ENCODE results near the gene MEF2C.

Gene MEF2C

DNA sequence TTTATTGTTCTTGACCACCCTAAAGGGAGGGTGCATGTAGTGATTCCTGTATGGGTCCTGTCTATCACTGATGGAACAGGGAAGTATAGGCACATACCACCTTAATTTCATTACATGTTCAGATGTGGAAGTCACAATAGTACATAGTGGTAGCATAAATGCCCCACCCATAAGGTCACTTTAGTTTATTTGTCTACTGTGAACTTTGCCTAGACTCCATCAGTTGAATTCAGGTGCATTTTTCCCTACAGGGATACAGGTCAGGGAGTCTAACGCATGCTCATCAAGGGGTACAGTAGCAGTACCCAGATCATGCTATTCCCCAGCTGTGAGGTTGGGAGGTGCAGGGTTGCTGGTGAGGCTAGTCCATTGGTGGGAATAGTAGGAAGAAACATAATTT is 175.0 kb downstream of the MEF2C start:
- no peak for DNase-seq

DNA sequence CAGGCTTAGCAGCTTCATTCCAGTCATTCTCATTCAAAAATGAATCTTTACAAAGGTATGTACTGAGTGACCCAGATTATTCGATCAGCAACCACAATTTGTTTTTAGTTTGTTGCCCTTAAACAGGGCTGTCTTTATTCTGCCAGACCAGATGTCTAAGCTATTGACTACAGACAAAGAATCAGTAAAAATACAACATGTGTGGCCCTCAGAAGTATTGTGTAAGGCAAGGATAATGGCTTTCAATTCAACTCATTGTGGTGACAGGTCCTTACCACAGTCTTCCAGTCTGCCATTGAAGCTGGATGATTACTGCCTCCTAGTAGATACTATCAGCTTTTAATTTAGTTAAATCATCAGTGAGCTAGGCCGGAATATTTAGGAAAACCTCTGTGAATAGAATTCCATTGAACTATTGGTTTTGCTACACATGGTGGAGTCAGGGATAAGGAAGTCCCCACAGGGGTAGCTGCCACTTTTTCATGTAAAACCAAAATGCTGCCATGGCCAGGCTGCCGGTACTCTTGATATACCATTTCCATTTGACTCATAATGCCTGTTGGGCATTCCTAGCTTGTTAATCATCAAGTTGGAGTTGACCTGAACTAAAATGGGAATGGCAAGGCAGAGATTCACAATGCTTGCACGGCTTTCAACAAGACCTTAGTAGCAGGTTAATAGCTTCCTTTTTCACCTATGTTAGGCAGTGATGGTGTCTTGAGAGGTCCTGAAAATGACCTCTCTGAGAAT is 175.6 kb downstream of the MEF2C start:
- DNase-seq, result no peak

GRCh38 chr5:88702332-88702731 is 180.7 kb downstream of the MEF2C start:
- DNase-seq, result no peak

DNA sequence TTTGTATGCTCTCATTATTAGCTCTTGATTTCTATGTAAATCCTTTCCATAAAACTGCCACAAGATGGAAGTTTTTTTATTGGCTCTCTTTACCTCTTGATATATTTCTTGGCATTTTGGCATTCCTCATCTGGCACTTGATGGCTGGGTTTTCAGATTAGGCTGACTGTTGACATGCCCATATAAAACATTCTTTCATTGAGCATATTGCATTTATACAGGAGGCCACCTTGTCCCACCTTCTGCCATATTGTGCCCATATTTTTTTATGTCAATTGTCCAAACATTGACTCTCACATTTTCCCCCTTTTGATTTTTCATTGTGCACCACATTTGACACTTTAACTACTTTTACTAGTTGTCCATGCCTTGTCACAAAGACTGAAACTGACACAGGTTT is 182.9 kb downstream of the MEF2C start:
- no peak for DNase-seq

- no peak for DNase-seq
These were observed 184.7 kb downstream of the MEF2C start for GRCh38 chr5:88698290-88698689.

- DNase-seq, result no peak
These were observed 186.5 kb downstream of the MEF2C start for GRCh38 chr5:88696466-88696865.

DNA sequence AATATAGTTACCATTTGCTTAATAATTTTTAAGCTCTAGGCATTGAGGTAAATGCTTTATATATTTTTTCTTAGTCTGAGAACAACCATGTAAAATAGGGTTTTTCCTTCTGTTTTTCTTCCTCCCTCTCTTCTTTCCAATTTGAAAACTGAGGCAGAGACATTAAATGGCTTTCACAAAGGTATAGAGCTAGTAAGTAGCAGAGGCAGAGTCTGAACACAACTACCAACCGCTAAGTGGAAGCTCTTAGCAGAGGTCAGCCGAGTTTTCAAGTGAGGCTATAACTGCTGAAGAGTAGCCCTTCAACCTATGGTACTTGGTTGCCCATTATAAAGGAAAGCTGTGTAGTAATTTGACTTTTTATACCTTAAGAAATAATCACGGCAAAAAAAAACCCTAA is 187.1 kb downstream of the MEF2C start:
- DNase-seq, result no peak

DNA sequence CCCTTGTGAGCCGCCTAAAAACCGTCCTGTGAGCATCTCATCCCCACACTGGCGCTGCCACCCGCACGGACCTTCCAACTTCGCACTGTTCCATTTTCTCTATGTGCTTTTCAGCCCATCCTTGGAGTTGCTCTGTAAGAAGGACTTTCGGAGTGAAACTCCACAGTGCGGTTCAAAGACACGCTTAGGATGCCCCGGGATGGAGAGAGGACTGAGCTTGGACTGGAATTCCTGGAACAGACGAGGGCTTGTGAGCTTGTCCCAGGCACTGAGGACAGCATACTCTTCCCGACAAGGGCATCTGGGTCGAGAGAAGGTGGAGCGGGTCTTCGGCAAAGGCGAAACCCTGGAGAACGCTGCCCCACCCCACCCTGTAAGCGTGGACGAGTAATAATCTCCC is 187.8 kb downstream of the MEF2C start:
- DNase-seq, result no peak

GRCh38 chr5:88694023-88694679 is 188.8 kb downstream of the MEF2C start:
- DNase-seq, result no peak

GRCh38 chr5:88693071-88693932 is 189.7 kb downstream of the MEF2C start:
- no peak for DNase-seq

DNA sequence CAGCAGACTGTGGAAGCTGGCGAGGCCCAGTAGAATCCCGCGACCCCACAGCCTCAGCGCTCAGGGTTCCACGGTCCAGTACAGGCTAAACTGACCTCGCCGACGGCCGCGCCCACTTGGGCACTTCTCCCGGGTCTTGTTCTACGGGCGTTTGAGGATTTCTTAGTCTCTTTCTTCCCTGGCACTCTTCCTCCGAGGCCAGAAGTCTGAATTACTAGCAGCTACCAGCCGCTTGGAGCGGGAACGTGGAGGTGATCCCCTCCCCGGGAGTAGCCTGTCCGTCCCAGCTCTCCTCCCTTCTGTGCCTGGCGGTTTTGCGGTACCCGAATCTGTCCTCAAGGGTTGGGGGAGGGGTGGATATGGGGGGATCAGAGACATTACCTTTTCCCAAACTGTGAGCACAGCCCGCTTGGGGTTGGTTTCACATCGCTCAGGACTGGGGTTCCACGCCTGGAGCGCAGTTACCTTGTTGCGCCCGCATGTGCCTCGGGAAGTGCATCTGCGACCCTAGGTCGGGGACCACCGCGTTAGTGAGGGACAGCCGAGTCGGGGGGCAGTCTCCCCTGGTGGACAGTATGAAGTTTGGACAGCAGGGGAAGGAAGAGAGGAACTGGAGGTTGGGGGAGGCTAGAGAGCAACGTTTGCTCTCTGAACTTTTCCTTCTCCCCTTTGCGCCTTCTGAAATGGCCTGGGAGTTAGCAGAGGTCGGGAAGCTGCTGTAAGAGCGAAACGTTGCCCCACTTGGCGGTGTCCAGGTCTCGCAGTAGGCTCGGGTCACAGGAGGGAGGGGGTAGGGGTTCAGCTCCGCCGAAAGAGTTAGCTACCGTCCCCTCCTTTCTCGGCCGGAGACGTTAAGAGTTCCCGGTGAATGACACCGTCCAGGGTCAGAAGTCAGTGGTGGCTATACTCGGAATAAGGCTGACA is 190.8 kb downstream of the MEF2C start:
- no peak for DNase-seq

DNA sequence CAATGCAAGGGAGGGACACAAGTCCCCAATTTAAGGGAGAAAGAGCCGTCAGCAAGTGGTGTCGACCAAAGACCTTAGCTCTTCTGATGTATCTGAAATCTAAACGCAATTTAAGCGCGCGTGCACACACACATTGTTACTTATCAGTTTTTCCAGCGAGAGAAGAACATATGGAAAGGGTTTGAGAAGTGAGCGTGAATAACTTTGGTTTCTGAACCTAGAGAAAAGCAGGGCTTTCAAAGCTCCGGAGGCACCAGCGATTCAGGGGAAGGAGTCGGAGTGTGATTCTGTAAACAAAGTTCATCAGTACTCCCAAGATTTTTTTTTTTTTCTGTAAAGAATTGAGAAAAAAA is 191.8 kb downstream of the MEF2C start:
- DNase-seq, result no peak

DNA sequence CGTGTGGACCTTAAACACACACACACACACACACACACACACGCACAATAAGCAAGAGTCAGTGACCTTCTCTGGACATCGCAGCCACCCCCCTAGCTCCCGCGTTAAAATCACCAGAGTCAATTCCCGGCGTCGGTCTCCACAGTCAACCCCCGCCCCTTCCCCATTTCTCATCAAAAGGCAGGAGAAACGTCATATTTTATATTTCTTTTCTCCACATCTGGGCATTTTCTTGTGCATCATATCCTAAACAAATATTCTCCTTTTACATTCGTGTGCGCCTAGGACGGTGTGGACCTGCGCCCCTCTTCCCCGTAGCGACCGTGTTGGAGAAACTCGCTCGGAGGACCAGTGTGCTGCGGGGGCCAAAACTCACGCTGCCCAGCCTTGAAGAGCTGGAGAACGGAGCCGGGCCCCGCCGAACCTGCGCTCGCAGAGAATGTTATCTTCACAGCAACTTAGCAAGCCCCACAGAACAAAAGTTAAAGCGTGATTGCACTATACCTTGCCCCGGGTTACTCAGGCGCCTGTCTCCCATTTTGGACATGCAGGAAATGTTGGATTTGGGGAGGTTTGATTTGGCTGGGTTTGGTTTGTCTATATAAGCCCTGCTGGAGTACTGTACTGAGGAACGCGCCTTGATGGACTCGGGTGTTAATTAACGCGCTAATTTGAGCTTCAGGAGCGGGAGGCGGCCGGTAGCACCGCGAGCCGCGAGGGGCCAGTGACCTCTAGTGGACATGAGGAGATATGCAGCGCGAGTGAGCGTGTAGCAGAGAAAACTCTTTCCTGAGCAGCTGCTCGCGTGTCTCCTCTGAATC is 192.4 kb downstream of the MEF2C start:
- DNase-seq, result peak; percentile 50

DNA sequence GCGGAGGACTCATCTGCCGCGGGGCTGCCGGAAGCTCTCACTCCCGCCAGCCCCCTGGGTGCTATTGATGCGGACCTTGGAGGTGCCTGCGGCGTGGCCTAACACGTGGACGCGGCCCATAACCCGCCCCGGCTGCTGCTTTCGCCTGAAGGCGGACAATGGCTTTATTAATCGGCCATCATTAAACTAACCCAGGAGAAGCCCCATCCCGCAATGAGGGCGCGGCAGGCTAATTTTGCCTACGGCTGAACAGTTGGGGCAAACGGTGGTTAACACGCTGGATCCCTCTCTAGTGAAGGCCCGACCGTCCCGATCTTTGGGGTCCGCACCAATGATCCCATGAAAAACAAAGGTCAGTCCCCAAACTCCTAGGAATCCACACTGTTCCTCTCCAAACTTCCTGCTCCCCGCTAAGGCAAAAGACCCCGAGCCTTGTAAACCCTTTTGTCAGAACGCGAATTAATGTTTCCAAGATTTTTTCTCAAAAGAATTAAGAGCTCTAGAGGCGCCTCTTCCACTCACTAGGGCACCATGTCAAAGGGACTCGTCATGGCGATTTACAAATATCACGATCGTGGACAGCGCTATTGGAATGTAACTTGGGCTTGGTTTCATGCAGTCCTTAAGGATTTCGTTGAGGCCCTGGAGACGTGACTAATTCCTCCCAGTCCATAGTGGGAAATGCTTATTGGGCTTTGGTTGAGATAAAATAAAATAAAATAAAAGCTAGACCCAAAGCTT is 193.1 kb downstream of the MEF2C start:
- no peak for DNase-seq

- DNase-seq, result no peak
These were observed 193.9 kb downstream of the MEF2C start for GRCh38 chr5:88688984-88689667.

- no peak for DNase-seq
These were observed 194.6 kb downstream of the MEF2C start for GRCh38 chr5:88688156-88688983.

DNA sequence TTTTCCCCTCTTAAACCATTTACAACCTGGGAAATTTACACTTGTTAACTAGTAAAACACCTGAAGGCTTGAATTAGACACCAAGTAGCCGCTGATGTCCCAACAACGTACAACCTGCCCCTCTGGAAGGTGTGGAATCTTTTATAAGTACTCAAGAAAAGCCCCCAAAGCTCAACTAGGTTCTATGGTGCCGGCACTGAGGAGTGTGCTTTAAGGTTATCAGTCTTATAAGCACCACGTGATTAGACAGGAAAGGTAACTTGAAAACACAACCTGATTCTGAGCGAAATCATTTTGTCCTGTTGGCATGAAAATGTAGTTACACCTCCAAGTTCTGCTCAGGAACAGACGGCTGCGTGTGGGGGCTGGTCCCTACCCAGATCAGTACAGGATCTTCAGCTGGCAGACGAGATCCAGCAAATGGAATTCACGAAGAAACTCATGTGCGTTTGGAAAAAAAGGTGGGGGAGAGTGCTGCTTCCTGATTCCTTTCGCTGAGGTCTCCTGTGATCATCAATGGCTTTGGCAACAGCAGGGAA is 195.5 kb downstream of the MEF2C start:
- DNase-seq, result no peak

DNA sequence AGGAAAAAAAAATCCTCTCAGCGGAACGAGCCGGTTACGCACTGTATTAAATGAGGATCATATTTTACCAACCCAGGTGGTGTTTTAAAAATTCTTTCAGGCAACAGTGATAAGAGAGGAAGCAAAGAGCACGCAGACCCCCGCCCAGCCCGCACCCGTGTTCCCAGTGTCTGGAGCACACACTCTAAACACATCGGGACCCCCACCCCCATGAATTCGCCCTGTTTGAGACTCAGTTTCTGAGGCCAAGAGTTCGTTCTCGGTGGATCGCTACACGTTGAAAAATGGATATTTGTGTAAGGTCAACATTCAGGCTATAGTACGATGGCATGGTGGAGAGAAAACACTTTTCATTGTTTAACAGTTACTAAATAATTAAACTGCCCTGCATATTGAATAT is 196.3 kb downstream of the MEF2C start:
- no peak for DNase-seq

All from kidney glomerular epithelial cell (primary cell).